GM18909 (cell line): ENCODE data around the gene GNB1.

Source experiments
- ATAC-seq: cut with Tn5 transposase; IDR thresholded peaks from one replicate; pipeline ENCODE4 v1.9.1; 2021; ENCODE audit warnings: mild to moderate bottlenecking; ENCODE audit not compliant: unreplicated experiment, poor library complexity

The GNB1 gene

GRCh38 chr1:1922956-1923833 lies 32.3 kb upstream of the GNB1 start:
- no peak for ATAC-seq

DNA sequence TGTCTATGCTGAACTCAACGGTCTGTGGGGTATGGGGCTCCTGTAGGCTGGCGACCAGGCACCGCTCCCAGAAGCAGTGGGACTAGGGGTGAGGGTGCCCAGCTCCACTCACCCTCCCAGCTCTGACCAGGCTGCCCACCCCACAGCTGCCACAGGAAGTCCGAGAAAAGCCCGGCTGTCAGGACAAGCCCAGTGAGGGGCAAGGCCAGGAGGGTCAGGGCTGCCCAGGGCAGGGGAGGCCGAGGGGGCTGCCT lies 31.7 kb upstream of the GNB1 start:
- ATAC-seq = no peak

- no peak for ATAC-seq
Observed at GRCh38 chr1:1921901-1922701, 31.2 kb upstream of the GNB1 start.

DNA sequence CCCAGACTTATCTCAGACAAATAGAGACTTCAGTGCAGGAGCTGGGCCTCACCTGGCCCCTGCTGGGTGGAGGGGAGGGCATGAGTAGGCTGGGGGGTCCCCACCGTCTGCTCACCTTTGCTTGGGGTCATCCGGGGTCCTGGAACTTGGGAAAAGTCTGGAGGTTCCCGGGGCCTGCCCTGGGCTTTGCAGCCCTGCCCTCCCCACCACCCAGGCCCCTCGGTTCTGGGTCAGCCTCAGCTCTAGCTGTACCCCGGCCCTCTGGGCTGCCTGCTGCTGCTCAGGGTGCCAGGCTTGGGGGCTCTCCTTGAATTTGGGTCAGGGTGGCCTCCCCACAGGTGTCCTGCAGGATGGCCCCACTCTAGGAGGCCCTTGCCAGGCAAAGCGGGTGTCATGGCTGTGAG lies 30.6 kb upstream of the GNB1 start:
- ATAC-seq = no peak

DNA sequence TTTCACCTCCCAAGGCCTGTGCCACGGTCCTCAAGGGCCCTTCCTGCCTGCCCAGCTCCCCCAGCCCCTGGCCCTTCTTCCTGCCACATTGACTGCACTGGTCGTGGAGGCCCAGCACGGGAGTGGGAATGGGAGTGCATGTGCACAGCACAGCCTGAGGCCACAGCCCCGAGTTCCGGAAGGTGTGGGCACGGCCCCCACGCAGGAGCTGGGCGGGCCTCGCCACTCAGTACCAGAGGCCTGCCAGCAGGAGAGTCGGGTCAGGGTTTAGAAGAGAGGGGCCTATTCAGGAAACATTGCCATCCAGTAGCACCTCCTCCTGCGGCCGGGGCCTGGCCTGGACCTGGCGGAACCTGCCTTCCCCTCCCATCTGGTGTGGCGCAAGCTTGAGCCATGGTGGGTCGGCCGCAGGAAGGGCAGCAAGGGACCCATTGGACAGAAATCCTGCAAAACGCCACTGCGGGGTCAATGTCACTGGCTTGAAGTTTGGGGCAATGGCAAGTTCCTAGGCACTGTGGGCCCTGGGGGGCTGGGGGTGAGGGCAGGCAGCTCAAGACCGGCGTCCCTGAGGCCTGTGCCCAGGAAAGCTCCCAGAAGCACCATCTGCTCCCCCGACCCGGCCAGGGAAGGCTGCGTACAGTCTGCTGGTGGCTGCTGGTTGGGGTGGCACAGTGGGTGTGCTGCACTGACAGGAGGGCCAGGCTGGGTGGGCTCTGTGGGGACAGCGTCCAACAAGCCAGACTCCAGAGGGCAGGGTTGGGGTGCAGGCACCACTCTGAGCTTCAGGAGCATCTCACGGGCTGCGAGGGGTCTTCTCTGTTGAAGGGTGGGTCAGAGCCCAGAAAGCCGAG lies 29.9 kb upstream of the GNB1 start:
- no peak for ATAC-seq

DNA sequence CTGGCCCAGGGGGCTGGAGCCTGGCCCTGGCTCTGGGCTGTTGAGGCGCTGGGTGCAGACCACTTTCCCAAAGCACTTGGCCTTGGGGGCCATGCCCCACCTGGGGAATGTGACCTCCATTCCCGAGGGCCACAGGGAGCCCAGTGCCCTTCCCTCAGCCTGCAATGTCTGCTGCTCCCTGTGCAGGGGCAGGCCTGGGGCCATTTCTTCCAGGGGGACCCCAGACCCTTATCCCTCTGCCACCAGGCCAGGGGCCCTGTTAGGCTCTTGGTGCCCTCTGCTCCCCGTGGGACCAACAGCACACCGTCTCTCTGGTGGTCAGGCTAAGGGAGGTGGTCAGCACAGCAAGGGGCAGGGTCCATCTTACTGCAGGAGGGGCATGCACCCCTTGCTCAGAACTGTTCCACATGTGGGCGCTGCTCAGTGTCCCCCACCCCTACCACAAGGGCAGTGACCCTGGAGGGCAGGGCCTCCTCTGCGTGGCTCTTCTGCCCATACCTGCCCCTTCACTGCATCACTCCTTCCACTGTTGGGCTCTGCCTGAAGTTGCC lies 29.2 kb upstream of the GNB1 start:
- no peak for ATAC-seq

DNA sequence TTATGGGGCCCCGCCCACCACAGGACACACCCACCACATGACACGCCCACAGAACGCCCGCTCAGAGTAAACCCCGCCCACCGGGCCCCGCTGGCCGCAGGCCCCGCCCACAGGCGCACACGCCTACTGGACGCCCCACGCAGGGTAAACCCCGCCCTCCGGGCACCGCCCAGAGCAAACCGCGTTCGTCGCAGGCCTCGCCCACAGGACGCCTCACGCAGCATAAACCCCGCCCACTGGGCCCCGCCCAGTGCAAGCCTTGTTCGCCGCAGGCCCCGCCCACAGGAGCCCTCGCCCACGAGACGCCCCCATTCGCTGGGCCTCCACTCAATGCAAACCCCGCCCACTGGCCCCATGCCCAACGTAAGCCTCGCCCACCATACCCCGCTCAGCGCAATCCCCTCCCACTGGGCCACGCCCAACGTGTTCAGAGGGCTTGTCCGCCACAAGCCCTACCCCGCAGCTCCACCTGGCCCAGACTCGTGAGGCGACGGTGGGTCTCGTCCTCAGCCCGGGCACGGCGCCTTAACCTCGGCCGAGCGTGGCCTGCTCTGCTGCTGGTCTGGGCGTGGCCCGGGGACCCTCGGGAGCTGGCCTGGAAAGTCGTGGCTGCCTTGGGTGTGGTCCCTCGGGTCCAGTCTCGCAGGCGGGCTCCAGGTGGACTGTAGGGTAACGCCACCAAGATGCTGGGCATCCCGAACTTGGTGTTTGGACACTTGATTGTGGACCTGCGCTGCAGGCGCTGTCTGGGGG lies 28.6 kb upstream of the GNB1 start:
- ATAC-seq = peak; percentile 84

DNA sequence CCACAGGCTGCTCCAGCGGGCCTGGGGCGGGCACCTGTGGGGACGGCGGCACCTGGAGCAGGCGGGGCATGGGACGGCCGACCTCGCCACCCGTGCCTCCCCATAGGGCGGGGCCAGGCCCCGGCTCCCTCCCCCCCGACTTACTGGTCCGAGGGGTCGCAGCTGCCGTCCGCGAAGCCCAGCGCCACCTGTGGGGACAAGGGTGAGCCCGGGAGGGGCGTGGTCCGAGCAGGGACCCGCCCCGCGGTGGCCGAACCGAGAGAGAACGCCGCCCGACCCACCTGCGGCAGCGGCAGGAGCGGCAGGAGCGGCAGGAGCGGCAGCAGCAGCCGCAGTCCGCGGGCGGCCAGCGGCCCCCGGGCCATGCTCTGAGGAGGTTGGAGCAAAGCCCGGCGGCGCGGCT lies 28.0 kb upstream of the GNB1 start, which contains the start of gene TMEM52:
TSS of gene TMEM52 (minus strand) at position 379 of the 403 bp plus-strand sequence. CDS start at position 365, 14 bp downstream.
- ATAC-seq = no peak

DNA sequence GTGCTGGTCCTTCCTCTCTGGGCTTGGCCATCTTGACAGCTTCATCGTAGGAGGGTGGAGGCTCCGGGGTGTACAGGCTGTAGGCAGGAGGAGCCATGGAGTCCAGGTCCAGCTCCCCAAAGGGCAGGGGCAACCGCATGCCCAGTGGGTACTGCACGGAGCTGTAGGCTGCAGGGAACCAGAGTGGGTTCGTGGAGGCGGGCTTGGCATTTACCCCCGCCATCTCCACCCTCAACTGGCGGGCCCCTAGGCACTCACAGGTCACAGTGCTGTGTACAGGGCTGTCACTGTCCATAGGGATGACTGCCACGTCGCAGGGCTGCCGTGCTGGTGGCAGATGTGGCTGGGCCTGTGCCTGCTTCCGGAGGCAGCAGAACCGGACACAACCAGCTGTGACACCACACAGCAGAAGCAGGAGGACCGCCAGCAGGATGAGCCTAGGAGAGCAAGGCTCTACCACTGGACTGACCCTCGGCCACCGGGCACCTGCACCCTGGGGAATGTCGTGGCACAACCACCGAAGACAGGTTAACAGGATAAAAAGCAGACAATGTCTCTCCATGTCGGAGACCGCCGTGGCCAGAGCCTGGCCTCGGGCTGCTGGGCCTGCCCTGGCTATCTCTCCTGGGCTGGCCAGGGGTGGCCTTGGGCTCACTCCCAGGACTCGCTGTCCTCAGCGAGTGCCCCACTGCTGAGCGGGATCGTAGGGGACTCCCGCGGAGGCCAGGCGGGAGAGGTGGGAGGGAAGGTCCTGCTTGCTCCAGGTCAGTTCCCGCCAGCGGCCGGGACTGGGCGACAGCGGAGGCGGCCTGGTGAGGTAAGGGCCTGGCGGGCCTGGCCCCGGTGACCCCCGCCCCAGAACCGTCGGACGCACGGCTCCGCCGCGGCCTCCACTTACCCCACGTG lies 27.4 kb upstream of the GNB1 start:
- ATAC-seq = no peak

DNA sequence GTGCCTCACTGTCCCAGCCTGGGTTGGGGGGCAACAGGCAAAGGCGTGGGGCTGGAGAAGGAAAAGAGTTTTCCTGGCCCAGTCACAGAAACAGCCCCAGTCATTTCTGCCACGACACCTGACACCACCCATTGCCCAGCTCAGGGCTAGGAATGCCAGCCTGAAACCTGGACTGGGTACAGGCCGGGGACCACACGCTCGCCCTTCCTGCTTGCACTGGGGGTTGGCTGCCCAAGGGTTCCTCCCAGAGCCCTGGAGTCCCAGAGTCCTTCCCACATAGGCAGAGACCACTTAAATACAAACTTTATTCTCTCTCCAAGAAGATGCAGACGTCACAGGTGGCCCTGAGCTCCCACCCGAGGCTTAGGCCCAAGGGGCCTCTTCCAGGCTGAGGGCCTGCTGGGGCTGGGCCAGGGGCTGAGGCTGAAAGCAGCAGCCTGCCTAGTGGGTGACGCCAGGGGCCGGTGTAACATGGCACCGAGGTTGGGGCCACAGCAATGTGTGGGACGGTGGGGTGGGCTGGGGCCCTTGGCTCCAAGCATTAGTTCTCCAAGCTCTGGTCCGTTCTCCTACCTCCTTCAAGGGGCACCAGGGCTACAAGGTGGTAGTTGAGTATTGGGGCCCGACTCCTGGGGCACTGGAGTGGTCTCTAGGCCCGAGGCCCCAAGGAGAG lies 26.6 kb upstream of the GNB1 start:
- ATAC-seq = no peak

GRCh38 chr1:1916851-1917251 lies 26.0 kb upstream of the GNB1 start:
- no peak for ATAC-seq

- ATAC-seq = no peak
Observed at GRCh38 chr1:1915911-1916840, 25.3 kb upstream of the GNB1 start.

DNA sequence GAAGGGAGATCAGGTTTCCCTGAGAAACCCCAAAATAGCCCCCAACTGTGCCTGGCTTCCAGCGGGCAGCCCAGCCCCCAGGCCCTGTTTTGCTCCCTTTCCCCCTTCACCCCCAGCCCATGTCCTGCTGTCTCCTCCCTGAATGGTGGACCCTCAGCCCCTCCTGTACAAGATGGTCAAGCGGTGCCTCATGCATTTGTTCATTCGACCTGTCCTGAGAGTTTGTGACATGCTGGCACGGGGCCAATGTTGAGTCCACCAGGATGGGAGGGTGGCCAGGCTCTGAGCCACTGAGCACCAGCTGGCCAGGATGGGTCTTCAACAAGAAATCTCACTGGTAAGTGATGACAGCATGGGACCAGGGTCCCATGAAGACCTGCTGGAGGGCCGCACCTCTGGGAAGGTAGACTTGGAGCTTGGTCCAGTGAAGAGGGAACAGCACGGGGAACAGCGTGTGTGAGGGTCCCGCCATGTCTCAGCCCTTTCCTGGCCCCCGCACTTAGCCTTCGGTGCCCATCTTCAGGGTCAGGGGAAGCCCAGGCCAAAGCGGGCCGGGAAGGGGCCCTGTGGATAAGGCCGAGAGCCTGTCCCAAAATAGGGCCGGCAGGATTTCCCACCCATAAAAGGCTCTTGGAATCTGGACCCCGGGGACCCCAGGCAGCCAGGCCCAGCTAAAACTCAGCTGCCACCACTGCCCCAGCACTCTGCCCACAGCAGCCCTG lies 24.2 kb upstream of the GNB1 start, which contains the start of gene CALML6:
TSS of gene CALML6 (plus strand) at position 290 of the 722 bp plus-strand sequence. CDS start at position 311, 21 bp downstream.
- ATAC-seq = no peak

- no peak for ATAC-seq
Observed at GRCh38 chr1:1914101-1914970, 23.4 kb upstream of the GNB1 start.

DNA sequence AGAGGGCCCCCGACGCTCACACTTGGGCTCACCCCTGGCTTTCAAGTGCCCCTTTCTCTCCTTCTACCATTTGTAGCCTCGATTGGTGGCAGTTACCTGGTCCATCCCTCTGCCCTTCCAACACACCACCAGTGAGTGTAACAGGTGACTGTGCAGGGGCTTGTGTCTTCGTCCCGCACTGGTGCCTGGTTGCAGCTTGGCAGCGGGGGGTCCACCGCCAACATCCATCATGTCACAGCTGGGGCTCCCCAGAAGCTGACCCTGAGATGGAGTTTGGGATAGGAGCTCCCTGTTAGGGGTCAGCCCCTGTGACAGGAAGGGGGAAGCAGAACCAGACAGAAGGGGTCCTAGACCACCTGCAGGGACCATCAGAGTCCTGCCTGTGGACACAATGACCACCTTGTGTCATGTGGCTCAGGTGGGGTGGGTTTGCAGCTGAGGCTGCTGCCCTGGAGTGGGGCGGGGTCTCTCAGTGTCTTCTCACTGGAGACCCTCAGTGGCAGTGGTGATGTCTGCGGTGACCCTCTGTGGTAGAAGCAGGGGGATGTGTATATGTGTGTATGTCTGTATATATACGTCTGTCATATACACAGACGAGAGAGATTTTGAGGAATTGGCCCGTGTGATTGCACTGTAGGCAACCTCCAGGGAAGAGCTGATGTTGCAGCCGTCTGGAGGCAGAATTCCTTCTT lies 20.6 kb upstream of the GNB1 start:
- ATAC-seq = no peak
